Activated CD8-positive, alpha-beta memory T cell treated with anti-CD3 and anti-CD28 coated beads, Interleukin-2, amount 50 U/mL, for 24 hours (primary cell): ENCODE data around the gene DISP1.
"Not testable (repeated sequence)": the region's sequence is repeated elsewhere in the genome, so short reads cannot be mapped to it uniquely, and the experiment has no call there.

Experiments used
- DNase-seq: peaks from one replicate; pipeline ENCODE4 v3.0.0-alpha.2; 2020; ENCODE audit errors: extremely low read depth

DISP1 gene

GRCh38 chr1:222798116-222798515 is 16.7 kb upstream of the DISP1 start:
- no peak for DNase-seq

GRCh38 chr1:222798975-222799374 is 15.9 kb upstream of the DISP1 start:
- no peak for DNase-seq

- DNase-seq: no peak
Observed at GRCh38 chr1:222801067-222801466, 13.8 kb upstream of the DISP1 start.

DNA sequence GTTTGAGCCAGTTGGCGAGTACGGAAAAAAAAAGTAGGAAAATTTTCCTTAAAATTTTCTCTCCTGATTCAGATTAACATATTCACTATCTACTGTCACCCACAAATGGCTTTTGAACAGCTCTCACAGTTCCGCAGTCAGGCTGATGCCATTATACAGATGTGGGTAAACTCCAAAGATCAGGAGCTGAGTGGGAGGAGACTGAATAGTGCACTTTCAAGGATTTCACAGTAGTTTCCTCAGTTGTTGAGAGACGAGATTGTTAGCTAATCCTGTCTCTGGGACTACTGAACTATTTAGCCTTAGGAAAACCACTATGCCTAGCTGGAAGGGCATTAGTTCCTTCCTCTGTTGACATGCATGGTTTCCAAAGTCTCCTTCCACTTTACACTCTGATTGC is 3.2 kb upstream of the DISP1 start:
- no peak for DNase-seq

GRCh38 chr1:222813866-222814535 is 838 bp upstream of the DISP1 start:
- no peak for DNase-seq

DNA sequence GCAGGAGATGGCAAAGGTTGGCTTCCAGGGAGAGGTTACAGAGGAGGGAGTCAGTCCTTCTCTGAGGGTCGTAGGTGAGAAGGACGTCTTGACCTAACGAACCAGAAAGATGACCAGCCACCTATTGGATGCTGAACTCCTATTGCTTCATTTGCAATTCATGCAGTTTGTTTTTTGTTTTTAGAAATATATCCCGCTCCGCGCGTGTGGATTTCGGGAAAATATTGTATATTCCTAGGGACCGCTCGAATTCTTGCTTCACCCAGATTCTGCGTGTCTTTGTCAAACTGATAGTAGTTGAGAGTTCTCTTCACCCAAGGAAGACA is 564 bp downstream of the DISP1 start:
- DNase-seq: no peak

GRCh38 chr1:222817529-222817928 is 2.7 kb downstream of the DISP1 start:
- DNase-seq: no peak

DNA sequence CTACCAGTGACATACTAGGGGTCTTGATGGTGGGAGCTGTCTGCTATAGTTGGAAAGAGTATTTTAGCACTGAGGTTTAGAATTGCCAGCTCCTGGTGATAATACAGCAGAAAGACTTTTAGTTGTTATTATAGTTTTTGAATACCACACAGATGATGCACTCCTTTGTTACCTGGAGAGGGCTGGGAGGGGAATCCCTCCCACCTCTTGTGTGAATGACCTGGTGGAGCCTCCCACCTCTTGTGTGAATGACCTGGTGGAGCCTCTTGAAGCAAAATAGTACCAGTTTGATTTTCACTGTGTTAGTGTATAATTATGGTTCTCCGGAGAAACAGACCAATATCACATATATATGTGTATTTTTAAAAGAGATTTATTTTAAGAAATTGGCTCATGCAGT is 3.3 kb downstream of the DISP1 start:
- DNase-seq: no peak

- DNase-seq: no peak
Observed at GRCh38 chr1:222820171-222820712, 5.4 kb downstream of the DISP1 start.

GRCh38 chr1:222821239-222821638 is 6.4 kb downstream of the DISP1 start:
- no peak for DNase-seq

- DNase-seq: no peak
Observed at GRCh38 chr1:222823695-222824094, 8.9 kb downstream of the DISP1 start.

- no peak for DNase-seq
Observed at GRCh38 chr1:222824641-222825040, 9.8 kb downstream of the DISP1 start.

GRCh38 chr1:222828939-222829338 is 14.1 kb downstream of the DISP1 start:
- DNase-seq: no peak

GRCh38 chr1:222829868-222830267 is 15.0 kb downstream of the DISP1 start:
- DNase-seq: no peak

- no peak for DNase-seq
Observed at GRCh38 chr1:222833356-222833876, 18.6 kb downstream of the DISP1 start.

DNA sequence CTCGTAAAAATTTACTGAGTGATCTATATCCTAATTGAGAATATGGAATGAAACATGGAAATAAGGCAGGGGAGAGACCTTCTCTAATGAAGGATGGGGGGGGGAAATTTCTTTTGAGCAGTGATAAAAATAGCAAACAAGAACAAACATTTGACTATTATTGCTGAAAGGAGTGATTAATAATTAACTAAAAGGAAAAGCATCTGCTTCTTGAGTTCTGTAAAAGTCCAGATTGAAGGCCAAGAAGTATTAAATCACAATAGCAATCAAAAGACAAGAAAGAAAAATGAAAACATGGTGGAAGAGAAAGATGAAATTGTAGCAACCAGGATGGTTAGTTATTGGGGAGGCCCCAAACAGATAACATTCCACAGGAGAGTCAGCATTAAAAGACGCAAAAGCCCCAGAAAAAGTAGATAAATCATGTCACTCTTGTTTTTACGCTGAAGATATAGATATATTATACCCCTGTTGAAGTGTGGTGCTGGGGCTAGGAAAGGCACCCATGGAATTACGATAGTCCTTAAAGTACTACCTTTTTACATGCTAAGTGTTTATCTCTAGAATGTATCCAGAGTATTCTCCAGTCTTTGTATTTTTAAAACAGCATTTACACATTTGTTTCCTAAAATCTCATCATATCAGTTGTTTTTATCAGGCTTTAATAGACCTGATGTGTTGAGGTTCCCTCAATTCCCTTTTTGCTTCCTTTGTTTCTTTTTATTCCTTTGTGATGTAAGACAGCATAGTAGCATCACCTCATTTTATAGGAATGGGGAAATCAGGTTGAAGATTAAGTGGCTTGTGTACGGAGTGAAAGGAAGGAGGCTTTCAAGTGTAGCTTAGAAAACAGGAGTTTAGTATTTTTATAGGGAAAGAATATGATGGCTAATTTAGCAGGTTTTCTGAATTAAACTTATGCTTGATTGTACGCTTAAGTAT is 28.9 kb downstream of the DISP1 start:
- no peak for DNase-seq

GRCh38 chr1:222844411-222844779 is 29.6 kb downstream of the DISP1 start:
- DNase-seq: no peak

DNA sequence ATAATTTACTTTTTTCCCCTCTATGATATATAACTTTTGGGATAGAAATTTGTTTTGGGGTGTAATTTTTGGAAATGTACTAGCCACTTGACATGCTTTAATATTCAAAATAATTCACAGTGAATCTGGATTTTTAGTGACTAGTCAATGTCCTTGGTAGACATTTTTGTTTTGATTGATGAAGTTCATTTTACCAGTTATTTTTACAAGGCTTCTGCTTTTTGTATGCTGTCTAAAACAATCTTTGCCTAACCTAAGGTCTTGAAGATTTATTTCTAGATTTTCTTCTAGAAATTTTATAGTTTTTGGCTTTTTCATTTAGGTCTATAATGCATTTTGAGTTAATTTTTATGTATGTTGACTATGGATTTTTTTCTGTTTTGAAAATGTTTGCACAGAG is 30.9 kb downstream of the DISP1 start:
- DNase-seq: no peak

- DNase-seq: not testable (repeated sequence)
Observed at GRCh38 chr1:222850550-222850949, 35.7 kb downstream of the DISP1 start.

- DNase-seq: no peak
Observed at GRCh38 chr1:222852326-222852725, 37.5 kb downstream of the DISP1 start.

- DNase-seq: no peak
Observed at GRCh38 chr1:222861062-222861461, 46.2 kb downstream of the DISP1 start.
